Activated CD4-positive, alpha-beta T cell treated with anti-CD3 and anti-CD28 coated beads, Interleukin-2, amount 50 U/mL, for 16 hours (primary cell): ENCODE results near the gene FAHD2A.
"Not testable (repeated sequence)": the region's sequence is repeated elsewhere in the genome, so short reads cannot be mapped to it uniquely, and the experiment has no call there.

ENCODE experiments used
- DNase-seq: peaks from one replicate; pipeline ENCODE4 v3.0.0-alpha.2; 2020

The FAHD2A gene

GRCh38 chr2:95391641-95392310 is 10.7 kb upstream of the FAHD2A start:
- DNase-seq, result no peak

- no peak for DNase-seq
Measured at GRCh38 chr2:95392320-95392719, 10.2 kb upstream of the FAHD2A start.

- no peak for DNase-seq
Measured at GRCh38 chr2:95392730-95393455, 9.6 kb upstream of the FAHD2A start.

- DNase-seq, result no peak
Measured at GRCh38 chr2:95393901-95394300, 8.6 kb upstream of the FAHD2A start.

GRCh38 chr2:95399061-95399460 is 3.4 kb upstream of the FAHD2A start:
- DNase-seq, result no peak

GRCh38 chr2:95401480-95401879 is 1.0 kb upstream of the FAHD2A start:
- DNase-seq, result no peak

GRCh38 chr2:95402004-95402369 is 521 bp upstream of the FAHD2A start:
- not testable (repeated sequence) for DNase-seq

- peak; percentile 49 for DNase-seq
Measured at GRCh38 chr2:95403204-95403721, 755 bp downstream of the FAHD2A start.

GRCh38 chr2:95403824-95404223 is 1.3 kb downstream of the FAHD2A start:
- not testable (repeated sequence) for DNase-seq

GRCh38 chr2:95404676-95405075 is 2.2 kb downstream of the FAHD2A start:
- not testable (repeated sequence) for DNase-seq

GRCh38 chr2:95411239-95411638 is 8.7 kb downstream of the FAHD2A start:
- DNase-seq, result not testable (repeated sequence)

GRCh38 chr2:95414015-95414594 is 11.6 kb downstream of the FAHD2A start:
- peak; percentile 62 for DNase-seq

- not testable (repeated sequence) for DNase-seq
Measured at GRCh38 chr2:95415138-95415537, 12.6 kb downstream of the FAHD2A start.

- not testable (repeated sequence) for DNase-seq
Measured at GRCh38 chr2:95415561-95415960, 13.1 kb downstream of the FAHD2A start.

- not testable (repeated sequence) for DNase-seq
Measured at GRCh38 chr2:95427196-95427867, 24.8 kb downstream of the FAHD2A start.

GRCh38 chr2:95429748-95430467 is 27.4 kb downstream of the FAHD2A start:
- not testable (repeated sequence) for DNase-seq

- DNase-seq, result not testable (repeated sequence)
Measured at GRCh38 chr2:95433373-95433772, 30.9 kb downstream of the FAHD2A start.

- not testable (repeated sequence) for DNase-seq
Measured at GRCh38 chr2:95433973-95434372, 31.5 kb downstream of the FAHD2A start.

GRCh38 chr2:95434507-95435076 is 32.1 kb downstream of the FAHD2A start:
- DNase-seq, result not testable (repeated sequence)

- DNase-seq, result not testable (repeated sequence)
Measured at GRCh38 chr2:95435162-95435871, 32.8 kb downstream of the FAHD2A start.

- not testable (repeated sequence) for DNase-seq
Measured at GRCh38 chr2:95435872-95436209, 33.3 kb downstream of the FAHD2A start.
